ENCODE data around the gene SNX5. TPM values are rescaled to one million over a fixed set of nuclear protein-coding genes. Genes with fewer than 3 reads are reported as not detected.
A peak's percentile ranks its signal among the peaks of the same experiment; 100 is the strongest.

Gene SNX5
- total RNA-seq, 2 donors from 2014 or later, result 48.3 to 84.8 TPM

DNA sequence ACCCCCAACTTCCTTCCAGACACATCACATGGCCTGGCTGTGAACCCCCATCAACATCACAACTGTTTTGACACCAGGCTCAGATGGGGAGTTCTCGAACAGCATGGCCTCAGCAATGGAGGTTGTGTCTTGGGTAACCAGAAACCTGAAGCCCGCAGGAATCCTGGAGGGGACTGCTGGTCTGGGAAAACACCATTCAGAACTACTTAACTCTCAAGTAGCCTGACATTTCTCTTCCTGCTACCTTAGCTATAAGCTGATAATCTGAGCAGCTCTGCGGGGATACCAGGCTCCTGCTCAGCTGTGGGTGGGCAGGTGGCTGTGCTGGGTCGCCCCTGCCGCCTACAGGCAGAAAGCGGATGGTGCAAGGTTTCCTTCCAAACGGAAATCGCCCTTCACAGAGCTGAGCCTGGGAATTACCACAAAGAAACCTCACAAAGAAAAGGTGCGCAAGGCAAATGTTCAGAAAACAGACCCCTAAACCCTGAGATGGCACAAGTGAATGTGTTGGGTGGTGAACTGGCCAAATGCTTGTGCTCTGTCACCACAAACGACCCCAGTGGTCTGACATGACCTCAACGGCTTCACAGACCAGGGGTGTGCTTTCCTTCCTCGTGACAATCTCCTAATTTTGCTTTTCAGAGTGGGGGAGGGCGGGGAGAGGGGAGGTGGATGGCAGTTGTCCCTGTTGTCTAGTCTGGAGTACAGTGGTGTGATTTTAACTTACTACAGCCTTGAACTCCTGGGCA is 29.5 kb downstream of the SNX5 start:
- WGBS, result 24% methylated on average over 13 of the region's 13 CpGs
- H3K36me3 ChIP-seq, result no peaks in the 10 kb centered on the region
- DNase-seq (ENCODE audit: low spot score), result peak; percentile 55
- no peaks in the 10 kb centered on the region for H3K9me3 ChIP-seq
- TF ChIP-seq POLR2AphosphoS5 (IDR thresholded peaks at IDR 0.05) (peak; percentile 36), POLR2A (IDR thresholded peaks at IDR 0.05) (no peak)
- TF ChIP-seq, protein P1, sequence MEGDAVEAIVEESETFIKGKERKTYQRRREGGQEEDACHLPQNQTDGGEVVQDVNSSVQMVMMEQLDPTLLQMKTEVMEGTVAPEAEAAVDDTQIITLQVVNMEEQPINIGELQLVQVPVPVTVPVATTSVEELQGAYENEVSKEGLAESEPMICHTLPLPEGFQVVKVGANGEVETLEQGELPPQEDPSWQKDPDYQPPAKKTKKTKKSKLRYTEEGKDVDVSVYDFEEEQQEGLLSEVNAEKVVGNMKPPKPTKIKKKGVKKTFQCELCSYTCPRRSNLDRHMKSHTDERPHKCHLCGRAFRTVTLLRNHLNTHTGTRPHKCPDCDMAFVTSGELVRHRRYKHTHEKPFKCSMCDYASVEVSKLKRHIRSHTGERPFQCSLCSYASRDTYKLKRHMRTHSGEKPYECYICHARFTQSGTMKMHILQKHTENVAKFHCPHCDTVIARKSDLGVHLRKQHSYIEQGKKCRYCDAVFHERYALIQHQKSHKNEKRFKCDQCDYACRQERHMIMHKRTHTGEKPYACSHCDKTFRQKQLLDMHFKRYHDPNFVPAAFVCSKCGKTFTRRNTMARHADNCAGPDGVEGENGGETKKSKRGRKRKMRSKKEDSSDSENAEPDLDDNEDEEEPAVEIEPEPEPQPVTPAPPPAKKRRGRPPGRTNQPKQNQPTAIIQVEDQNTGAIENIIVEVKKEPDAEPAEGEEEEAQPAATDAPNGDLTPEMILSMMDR (IDR thresholded peaks at IDR 0.05), result peak; percentile 49 to 83 (median 74)
- H3K27me3 ChIP-seq (replicated peaks; ENCODE audit: insufficient read depth), result no peaks in the 10 kb centered on the region
- no peaks in the 10 kb centered on the region for H3K4me1 ChIP-seq (replicated peaks)
- no peak overlapping the region for H3K27ac ChIP-seq
- no peak overlapping the region for H3K4me3 ChIP-seq
- intact Hi-C loops (cut with DNase I), result loop anchor here (2.0 to 5.0 kb wide), 3 partner anchors 42 to 437 kb away; no protein-coding TSS in a partner anchor

DNA sequence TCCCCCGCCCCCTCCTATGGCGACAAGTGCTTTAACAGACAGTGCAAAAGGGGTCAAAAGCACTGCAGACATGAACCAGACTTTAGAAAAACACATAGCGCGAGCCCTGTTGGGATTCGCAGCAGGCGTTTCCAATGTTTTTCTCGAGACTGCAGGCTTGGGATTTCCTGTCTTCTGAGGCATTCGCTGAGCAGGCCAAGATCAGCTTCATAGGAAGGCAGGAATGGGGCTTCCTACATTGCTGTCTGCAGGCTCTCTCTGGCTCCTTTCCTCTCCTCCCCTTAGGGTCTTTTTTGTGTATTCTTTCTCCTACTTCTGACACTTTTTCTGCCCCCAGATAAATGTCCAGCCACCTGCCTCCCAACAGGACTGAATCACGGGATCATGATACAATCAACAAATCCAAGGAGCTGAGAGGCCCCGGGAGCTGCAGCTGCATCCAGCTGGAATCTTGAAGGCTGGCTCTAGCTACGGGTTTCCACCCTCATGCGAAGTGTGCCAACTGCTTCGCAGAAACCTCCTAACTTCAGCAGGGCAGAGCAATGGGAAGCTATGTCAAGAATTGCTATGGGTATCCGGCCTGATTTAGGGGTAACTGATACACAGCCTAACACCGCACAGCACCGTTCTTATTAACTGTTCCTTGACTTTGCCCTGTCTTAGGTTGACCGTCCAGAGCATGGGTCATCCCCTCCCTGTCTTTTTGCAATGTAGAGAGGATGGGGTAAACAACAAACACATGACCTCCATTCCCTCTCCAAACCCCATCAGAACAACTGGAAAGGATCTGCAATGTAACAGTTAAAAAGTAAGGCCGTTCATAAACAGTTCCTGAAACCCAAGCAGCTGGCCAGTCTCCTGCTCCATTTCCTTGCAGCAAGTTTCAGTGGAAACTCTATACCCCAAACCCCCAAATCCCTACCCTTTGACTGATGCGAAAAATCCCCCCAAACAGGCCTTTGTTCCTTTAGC is 31.5 kb downstream of the SNX5 start:
- Histone ChIP-seq H3K27ac (peak overlapping the region; percentile 9 to 33), H3K36me3 (no peaks in the 10 kb centered on the region), H3K4me1 (replicated peaks) (no peaks in the 10 kb centered on the region), H3K4me3 (no peak overlapping the region), H3K9me3 (no peaks in the 10 kb centered on the region), H3K27me3 (replicated peaks; ENCODE audit: insufficient read depth) (no peaks in the 10 kb centered on the region)
- intact Hi-C loops (cut with DNase I), result loop anchor here (5.0 kb wide), 2 partner anchors 40 to 435 kb away; no protein-coding TSS in a partner anchor
- WGBS, result 30% methylated on average over 19 of the region's 19 CpGs
- DNase-seq (ENCODE audit: low spot score), result peak; percentile 19
- TF ChIP-seq POLR2AphosphoS5 (IDR thresholded peaks at IDR 0.05) (no peak), POLR2A (IDR thresholded peaks at IDR 0.05) (no peak)
- TF ChIP-seq, protein P1 (IDR thresholded peaks at IDR 0.05), result no peak

DNA sequence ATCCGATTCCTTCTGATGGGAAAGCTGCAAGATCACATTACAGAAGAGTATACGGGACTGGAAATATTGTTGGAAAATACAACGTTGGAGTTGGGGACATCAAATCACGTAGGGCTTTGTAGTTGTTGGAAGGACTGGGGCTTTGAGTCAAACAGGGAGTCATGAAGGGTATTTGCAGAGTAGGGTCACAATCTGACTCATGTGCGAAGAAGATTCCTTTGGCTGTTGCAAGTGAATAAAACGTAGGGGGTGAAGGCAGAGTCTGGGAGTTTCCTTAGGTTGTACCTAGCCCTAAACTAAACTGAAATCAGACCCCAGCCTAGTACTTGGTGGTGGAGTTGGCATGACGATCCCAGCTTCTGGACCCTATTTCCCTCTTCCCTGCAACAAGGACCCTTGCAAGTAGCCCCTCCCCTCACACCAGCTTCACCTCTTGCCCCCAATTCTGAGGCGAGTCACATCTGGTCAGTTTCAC is 32.3 kb downstream of the SNX5 start:
- H3K27me3 ChIP-seq (replicated peaks; ENCODE audit: insufficient read depth), result no peaks in the 10 kb centered on the region
- 56% methylated on average over 8 of the region's 8 CpGs for WGBS
- H3K9me3 ChIP-seq, result no peaks in the 10 kb centered on the region
- DNase-seq (ENCODE audit: low spot score), result no peak
- intact Hi-C loops (cut with DNase I), result loop anchor here (5.0 kb wide), 2 partner anchors 39 to 434 kb away; no protein-coding TSS in a partner anchor
- H3K36me3 ChIP-seq, result no peaks in the 10 kb centered on the region
- no peaks in the 10 kb centered on the region for H3K4me1 ChIP-seq (replicated peaks)
- no peak for TF ChIP-seq POLR2AphosphoS5 (IDR thresholded peaks at IDR 0.05)
- H3K4me3 ChIP-seq, result no peak overlapping the region
- H3K27ac ChIP-seq, result peak overlapping the region; percentile 9 to 33

DNA sequence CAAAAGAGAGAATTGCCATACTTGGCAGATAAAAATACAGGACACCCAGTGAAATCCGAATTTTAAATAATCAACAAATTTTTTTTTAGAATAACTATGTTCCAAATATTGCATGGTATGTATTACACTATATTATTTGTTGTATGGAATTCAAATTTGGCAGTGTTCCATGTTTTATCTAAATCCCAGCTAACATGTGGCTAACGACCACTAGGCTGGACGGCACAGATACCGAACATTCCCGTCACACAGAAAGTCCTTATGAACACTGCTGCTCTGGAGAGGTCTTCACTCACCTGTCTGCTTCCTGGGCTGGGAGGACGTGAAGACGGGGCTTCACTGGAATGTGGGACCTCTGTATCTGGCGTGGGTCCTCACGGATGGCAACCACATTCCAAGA is 32.8 kb downstream of the SNX5 start:
- 91% methylated on average over 9 of the region's 9 CpGs for WGBS
- DNase-seq (ENCODE audit: low spot score), result no peak
- no peaks in the 10 kb centered on the region for H3K27me3 ChIP-seq (replicated peaks; ENCODE audit: insufficient read depth)
- H3K36me3 ChIP-seq, result no peaks in the 10 kb centered on the region
- H3K4me1 ChIP-seq (replicated peaks), result no peaks in the 10 kb centered on the region
- no peak overlapping the region for H3K4me3 ChIP-seq
- no peaks in the 10 kb centered on the region for H3K9me3 ChIP-seq
- intact Hi-C loops (cut with DNase I), result loop anchor here (5.0 kb wide), 2 partner anchors 38 to 433 kb away; no protein-coding TSS in a partner anchor
- peak overlapping the region in 1 of 2 donors; percentile 9 for H3K27ac ChIP-seq
- TF ChIP-seq POLR2AphosphoS5 (IDR thresholded peaks at IDR 0.05) (no peak), POLR2A (IDR thresholded peaks at IDR 0.05) (no peak)
- TF ChIP-seq, protein P1 (IDR thresholded peaks at IDR 0.05), result no peak

DNA sequence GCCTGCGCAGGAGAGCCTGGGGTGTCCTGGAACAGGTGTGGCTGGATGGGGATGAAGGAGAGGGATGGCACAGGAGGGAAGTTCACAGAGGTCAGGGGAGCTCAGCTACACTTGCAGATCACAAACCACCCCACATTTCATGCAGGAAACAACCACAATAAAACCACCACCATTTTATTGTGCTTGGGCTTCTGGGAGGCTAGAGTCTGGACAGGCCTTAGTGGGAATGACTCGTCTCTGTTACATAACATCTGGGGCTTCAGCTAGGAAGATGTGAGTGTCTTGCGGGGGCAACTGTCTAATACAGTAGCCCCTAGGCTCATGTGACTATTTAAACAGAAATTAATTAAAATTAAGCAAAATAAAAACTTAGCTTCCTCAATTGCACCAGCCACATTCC is 33.4 kb downstream of the SNX5 start:
- Histone ChIP-seq H3K27ac (no peak overlapping the region), H3K9me3 (no peaks in the 10 kb centered on the region), H3K4me3 (no peak overlapping the region), H3K27me3 (replicated peaks; ENCODE audit: insufficient read depth) (no peaks in the 10 kb centered on the region), H3K4me1 (replicated peaks) (no peaks in the 10 kb centered on the region), H3K36me3 (no peaks in the 10 kb centered on the region)
- no peak for DNase-seq (ENCODE audit: low spot score)
- WGBS, result 81% methylated on average over 3 of the region's 3 CpGs
- TF ChIP-seq POLR2A (IDR thresholded peaks at IDR 0.05), result no peak
- TF ChIP-seq POLR2AphosphoS5 (IDR thresholded peaks at IDR 0.05), result no peak
- TF ChIP-seq, protein P1 (IDR thresholded peaks at IDR 0.05), result no peak
- intact Hi-C loops (cut with DNase I), result loop anchor here (5.0 kb wide), 2 partner anchors 38 to 433 kb away; no protein-coding TSS in a partner anchor

All from prostate gland (tissue), 2 donors.